HG03439 (cell line): ENCODE measurements around the gene CACUL1.
"Not testable (repeated sequence)": the region's sequence is repeated elsewhere in the genome, so short reads cannot be mapped to it uniquely, and the experiment has no call there.

Source experiments
- ATAC-seq: cut with Tn5 transposase; IDR thresholded peaks from one replicate; pipeline ENCODE4 v1.9.1; 2021; ENCODE audit warnings: mild to moderate bottlenecking, moderate library complexity; ENCODE audit not compliant: unreplicated experiment

Gene CACUL1

GRCh38 chr10:118769898-118770600 is 15.3 kb upstream of the CACUL1 start:
- ATAC-seq = no peak

DNA sequence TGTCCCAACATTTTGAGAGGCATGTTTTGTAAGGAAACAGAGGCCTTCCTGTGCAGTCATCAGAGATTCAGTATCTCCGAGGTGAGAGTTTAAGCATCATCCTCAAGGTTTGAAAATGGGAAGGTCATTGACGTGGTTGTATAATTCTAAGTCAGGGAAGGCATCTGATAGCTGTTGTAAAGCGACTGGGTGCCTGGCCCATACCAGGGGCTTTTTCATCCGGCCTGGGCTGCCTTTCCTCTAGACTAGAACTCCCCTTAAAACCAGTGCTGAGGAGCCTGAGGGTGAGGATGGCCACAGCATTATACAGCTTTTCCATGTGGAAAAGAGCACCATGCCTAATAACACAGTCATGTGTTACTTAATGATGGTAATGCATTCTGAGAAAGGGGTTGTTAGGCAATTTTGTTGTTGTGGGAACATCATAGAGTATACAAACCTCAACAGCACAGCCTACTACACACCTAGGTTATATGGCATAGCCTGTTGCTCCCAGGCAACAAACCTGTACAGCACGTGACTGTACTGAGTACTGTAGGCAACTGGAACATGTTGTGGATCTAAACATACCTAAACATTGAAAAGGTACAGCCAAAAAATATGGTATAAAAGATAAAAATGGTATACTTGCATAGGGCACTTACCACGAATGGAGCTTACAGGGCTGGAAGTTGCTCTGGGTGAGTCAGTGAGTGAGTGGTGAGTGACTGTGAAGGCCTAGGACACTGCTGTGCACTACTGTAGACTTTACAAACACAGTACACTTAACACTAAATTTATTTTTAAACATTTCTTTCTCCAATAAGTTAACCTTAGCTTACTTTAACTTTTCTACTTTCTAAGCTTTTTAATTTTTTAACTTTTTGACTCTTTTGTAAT is 13.5 kb upstream of the CACUL1 start:
- no peak for ATAC-seq

DNA sequence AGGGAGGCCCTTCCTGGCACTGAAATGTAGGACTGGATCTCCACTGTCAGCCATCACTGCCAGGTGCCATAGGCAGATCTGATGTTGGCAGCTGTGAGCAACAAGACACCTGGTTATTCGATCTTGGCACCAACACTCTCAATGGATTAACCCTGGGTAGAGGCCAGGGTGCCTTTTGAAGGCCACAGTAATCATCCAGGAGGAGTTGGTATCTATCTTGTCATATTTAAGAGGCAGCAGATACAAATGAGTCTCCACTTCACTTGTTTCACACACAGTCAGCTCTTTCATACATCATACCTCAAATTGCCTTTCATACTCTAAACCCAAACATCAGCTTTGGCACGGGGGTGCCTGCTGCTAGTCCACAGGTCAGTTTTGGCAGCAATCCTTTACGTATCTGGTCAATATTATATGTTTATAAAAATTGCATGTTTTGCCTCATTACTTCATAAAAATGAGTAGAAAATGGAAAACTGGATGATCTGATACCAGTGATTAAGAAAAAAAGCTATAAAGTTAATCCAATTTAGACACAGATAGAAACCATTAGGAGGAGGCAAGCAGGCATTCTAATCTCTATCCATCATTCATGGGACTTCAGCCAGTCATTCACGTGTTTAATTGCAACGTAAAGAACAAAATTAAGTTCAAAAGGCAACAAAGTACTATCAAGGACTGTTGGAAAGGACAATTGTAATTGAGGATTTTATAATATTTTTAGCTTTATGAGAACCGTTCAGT is 12.7 kb upstream of the CACUL1 start:
- ATAC-seq = no peak

DNA sequence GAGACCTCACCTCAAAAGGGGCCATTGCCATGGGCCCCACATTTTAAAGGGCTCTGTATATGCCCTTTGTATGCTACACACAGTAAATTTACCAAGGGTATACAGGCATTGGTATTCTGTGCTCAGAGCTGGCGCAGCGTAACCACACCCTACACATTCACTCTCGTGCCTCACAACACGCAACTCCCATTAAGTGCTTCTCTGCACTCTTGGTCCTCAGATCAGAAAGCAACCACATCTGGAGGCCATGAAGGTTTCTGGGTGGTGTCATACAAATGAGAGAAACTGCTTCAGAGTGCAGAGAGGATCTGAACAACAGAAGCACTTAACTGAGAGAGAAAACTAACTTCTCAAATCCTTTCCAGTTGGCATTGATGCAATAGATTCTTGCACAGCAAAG is 9.4 kb upstream of the CACUL1 start:
- no peak for ATAC-seq

GRCh38 chr10:118763202-118763988 is 8.6 kb upstream of the CACUL1 start:
- ATAC-seq = no peak

DNA sequence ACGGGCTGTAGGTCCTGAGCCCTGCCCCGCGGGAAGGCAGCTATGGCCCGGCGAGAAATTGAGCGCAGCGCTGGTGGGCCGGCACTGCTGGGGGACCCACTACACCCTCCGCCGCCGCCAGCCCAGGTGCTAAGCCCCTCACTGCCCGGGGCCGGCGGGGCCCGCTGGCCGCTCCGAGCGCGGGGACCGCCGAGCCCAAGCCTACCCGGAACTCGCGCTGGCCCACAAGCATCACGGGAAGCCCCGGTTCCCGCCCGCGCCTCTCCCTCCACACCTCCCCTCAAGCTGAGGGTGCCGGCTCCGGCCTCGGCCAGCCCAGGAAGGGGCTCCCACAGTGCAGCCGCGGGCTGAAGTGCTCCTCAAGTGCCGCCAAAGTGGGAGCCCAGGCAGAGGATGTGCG is 5.5 kb upstream of the CACUL1 start:
- no peak for ATAC-seq

DNA sequence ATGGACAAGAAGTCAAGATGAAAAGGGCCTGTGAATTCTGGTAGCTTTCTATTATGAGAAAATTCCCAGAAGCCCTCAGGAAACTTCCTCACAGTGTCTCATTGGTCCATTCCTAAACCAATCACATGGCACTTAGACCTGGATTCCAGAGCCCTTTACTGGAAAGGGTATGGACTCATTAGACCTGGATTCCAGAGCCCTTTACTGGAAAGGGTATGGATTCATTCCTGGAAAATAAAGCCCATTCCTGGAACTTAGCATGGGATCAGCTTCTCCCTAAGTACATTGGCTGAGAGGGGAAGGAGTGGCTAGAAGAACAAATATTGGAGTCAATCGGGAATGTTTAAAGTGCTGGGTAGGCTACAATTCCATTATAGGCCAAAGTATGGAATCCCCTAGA is 3.7 kb upstream of the CACUL1 start:
- ATAC-seq = no peak

DNA sequence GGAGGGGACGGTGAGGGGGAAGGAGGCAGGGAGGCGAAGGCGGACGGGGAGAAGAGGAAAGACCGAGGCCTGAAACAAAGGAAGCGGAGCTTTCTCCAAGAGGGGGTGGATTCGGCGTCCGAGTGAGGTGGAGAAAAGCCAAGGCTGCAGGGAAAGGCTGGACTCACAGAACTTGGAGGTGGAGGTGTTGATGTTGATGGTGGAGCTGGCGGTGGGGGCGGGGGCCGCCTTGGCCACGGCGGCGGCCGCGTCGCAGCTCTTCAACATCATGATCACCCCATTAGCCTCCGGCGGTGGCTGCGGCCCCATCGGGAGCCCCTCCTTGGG is 578 bp downstream of the CACUL1 start:
- ATAC-seq = no peak

DNA sequence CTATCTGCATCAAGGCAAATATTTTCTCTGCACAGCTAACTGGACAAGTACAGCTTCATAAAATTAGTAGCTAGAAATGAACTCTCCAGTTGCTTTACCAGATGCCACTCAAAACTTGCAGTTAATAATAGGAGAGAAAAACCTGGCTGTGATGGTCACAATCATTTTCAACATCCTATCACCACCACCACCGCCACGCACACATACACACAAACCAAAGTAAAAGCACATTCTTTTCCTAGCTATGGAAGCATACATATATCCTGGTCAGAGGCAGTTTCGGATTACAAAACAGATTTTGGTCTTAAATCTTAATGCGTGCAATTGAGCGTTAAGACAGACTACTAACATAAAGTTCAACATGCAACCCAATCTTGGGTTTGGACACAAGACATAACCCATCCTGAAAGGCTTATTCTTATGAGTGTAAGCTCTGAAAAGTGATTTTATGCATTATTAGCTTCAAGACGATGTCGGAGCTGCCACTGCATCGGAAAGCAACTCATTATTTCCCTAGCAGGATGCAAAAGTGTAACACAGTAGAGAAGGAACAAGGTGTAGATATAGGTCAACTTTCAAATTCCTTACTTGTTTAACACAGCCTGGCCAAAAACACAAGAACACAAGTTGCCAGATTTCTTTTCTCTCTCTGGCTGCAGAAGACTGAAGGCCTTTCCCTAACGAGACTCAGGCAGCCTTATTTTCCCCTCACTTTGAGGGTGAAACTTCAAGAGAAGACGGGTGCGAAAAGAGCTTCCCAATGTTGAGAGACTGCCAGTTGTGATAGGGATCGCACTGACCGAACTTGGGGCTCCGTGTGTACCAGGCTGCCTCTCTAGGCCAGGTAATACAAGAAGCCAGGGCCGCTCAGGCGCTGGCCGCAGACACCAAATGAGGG is 1.2 kb downstream of the CACUL1 start:
- ATAC-seq = peak; percentile 9

GRCh38 chr10:118752409-118752808 is 2.4 kb downstream of the CACUL1 start:
- no peak for ATAC-seq

DNA sequence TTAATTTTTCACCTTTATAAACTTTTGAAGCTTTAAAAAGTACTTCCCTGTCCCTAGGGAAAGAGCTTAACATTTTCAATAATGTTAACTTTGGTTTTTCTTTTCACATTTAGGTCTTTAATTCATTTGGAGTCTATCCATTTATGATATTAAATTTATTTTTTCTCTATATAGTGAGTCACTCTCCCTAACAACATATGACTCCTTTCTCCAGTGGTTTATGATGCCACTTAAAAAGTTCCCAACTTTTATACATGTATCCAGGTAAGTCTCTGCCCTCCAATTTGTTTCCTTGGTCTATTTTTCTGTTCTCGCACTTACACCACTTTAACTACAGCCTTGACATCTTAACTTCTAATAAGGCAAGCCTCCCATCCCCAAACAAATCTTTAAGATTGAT is 3.5 kb downstream of the CACUL1 start:
- ATAC-seq = no peak

DNA sequence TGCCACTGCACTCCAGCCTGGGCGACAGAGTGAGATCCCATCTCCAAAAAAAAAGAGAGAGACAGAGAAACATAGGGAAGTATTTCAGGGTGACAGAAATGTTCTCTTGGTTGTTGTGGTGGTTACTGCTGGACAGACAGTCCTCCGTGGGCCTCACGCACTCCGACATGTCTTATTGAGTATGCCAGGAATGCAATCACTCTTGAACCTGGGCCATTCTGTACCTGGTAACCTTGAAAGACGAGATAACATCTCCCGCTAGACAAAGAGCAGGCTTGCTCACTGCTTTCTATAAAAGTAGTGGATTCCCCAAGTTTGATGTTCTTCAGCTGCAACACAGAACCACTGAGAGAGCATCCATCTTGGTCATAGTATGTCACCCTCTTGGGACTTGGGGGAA is 6.7 kb downstream of the CACUL1 start:
- no peak for ATAC-seq

DNA sequence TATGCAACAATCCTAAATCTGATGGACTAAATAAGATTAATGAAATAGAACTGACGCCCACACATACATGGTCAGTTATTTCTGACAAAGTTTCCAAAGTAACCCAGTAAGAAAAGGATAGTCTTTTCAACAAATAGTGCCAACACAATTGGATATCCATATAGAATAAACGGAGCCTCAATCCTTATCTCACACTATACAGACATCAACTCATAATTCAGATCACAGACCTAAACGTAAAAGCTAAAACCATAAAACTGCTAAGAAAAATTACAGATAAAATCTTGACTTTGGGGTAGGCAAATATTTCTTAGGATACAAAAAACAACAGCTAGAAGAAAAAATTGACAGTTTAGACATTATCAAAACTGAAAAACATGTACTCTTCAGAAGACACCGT is 8.5 kb downstream of the CACUL1 start:
- no peak for ATAC-seq

- no peak for ATAC-seq
Observed at GRCh38 chr10:118745056-118745455, 9.7 kb downstream of the CACUL1 start.

- not testable (repeated sequence) for ATAC-seq
Observed at GRCh38 chr10:118744346-118744918, 10.3 kb downstream of the CACUL1 start.

DNA sequence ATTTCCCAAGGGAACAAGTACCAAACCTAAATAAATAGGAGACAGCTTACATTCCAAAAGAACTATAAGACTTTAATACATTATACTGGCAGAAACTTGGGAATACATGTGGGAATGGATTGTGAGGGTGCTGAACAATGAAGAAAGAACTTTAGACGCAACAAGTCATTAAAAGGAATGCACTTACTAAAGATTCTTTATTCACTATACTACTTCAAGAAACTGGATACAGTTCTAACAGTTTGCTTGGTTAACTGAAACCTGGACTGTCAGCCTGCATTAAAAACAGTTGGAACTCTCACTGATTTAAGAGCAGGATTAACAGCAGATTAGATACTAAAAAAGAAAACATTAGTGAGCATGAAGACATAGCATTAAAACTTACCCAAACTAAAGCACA is 12.0 kb downstream of the CACUL1 start:
- no peak for ATAC-seq

GRCh38 chr10:118742032-118742431 is 12.7 kb downstream of the CACUL1 start:
- ATAC-seq = no peak

DNA sequence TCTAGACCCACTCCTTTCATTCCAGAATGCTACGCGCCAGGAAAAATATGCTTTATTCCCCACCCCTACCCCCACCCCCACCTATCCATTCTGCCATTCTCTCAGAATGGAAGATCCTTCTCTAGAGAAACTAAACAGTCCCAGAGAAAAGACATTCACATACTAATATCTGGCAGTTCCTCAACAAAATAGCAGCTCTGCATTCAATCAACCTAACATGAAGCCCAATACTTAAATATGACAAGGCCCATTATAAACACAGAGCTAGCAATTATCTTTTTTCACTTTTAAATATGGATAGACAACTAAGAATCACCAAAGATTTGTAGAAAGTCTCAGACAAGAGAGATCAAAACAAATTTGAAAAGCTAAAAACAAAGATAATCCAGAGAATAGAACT is 16.4 kb downstream of the CACUL1 start:
- no peak for ATAC-seq

DNA sequence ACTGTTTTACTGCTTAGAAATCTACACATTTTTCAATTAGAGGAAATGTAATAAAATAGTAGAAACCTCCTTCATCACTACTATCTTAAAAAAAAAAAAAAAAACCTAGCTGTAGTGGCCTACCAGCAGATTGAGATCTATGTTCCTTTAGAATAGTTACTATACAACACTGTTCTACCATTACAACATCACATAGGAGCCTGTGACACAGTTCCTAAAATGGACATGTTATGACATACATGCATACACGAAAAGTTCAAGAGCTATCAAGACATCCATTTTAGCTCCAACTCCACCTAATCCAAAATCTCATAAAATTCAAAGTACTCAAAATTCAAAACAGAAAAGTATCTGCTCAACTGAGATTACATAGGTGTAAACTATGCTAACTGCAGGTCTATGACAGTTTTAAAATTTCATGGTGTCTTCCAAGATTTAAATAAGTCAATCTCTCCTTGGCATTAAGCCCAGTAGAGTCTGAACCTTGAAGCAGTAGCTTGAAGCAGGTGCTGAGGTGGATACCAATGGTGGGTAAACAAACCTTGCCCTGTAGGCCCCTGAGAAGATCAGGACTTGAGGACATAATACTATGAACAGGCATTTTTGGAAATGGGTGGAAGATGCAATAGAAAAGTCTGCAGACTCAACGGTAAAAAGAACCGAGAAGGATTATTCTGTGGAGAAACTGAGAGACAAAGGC is 17.0 kb downstream of the CACUL1 start:
- no peak for ATAC-seq
